ENCODE measurements around the gene C1S.

DNA sequence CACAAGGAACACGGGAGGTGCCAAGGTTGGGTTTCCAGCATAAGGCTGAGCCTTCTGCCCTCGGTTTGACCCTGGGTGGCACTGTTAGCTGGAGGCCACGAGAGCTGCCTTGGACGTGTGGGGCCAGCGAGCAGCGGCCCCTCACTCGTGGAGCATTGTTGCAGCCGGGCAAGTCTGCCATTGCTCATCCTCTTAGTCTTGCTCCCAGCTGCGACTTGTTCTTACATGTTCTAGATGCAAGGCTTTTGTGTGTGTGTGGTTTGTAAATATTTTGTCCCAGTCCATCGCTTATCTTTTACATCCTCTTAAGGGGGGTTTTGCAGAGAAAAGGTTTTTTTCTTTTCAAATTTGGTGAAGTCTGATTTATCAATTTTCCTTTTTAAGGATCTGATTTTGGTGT, 21.1 kb upstream of the C1S start:
- TF ChIP-seq, protein P1, sequence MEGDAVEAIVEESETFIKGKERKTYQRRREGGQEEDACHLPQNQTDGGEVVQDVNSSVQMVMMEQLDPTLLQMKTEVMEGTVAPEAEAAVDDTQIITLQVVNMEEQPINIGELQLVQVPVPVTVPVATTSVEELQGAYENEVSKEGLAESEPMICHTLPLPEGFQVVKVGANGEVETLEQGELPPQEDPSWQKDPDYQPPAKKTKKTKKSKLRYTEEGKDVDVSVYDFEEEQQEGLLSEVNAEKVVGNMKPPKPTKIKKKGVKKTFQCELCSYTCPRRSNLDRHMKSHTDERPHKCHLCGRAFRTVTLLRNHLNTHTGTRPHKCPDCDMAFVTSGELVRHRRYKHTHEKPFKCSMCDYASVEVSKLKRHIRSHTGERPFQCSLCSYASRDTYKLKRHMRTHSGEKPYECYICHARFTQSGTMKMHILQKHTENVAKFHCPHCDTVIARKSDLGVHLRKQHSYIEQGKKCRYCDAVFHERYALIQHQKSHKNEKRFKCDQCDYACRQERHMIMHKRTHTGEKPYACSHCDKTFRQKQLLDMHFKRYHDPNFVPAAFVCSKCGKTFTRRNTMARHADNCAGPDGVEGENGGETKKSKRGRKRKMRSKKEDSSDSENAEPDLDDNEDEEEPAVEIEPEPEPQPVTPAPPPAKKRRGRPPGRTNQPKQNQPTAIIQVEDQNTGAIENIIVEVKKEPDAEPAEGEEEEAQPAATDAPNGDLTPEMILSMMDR (IDR thresholded peaks at IDR 0.05; ENCODE audit: low read depth, low read length): no peak
- TF ChIP-seq EZH2phosphoT487 (IDR thresholded peaks at IDR 0.05; ENCODE audit: low read depth): no peak
